B cell (primary cell): ENCODE results near the gene DAB1. TPM values are rescaled to one million over a fixed set of nuclear protein-coding genes. Genes with fewer than 3 reads are reported as not detected.

Experiments used
- ATAC-seq: fragments of 200-7000 bp; cut with Tn5 transposase; one replicate; pipeline ENCODE4 v1.10.0; 2021; ENCODE audit warnings: low read depth, mild to moderate bottlenecking, moderate number of reproducible peaks, moderate library complexity
- CTCF ChIA-PET: fragments of 350-600 bp; sonication (Branson Sonifier 250); formaldehyde crosslinking; loops from one replicate; lab custom pipeline; 2021; ENCODE audit warnings: antibody characterized with exemption, inconsistent platforms; lab: Charles Lee
- POLR2A ChIA-PET: fragments of 350-600 bp; sonication (Branson Sonifier 250); formaldehyde crosslinking; loops from one replicate; lab custom pipeline; 2021; ENCODE audit warnings: antibody characterized with exemption; lab: Charles Lee
- DNase-seq: peaks from one replicate; pipeline ENCODE4 v3.0.0; 2013
- H2AFZ ChIP-seq: 2 replicates; pipeline ENCODE4 v1.6.1; 2012; ENCODE audit warnings: mild to moderate bottlenecking, low read depth, low read length; ENCODE audit not compliant: insufficient read depth, poor library complexity, severe bottlenecking
- H3K27ac ChIP-seq, 2 donors: 1 replicate in 1 of 2; 2 replicates in 1 of 2; pipeline ENCODE4 v1.5.1; 2012 to 2013; ENCODE audit warnings: low read length in 2 of 2, mild to moderate bottlenecking in 2 of 2, moderate library complexity in 1 of 2
- H3K27me3 ChIP-seq, 4 experiments: fragments of 200-600 bp in 1 of 4; sonication (generic) in 1 of 4; replicated peaks in 1 of 4; 1 replicate in 2 of 4; 2 replicates in 2 of 4; pipeline versions ENCODE4 v1.6.1 to v1.7.0; 2013 to 2016; ENCODE audit warnings: low read length in 3 of 4, mild to moderate bottlenecking in 2 of 4, mixed read lengths in 1 of 4, moderate library complexity in 1 of 4; ENCODE audit not compliant: insufficient read depth in 4 of 4, control insufficient read depth in 3 of 4; ENCODE audit errors: control extremely low read depth in 1 of 4
- H3K36me3 ChIP-seq, 2 experiments: replicated peaks in 1 of 2; 1 replicate in 1 of 2; 2 replicates in 1 of 2; pipeline versions ENCODE4 v1.6.1 to v1.7.1; 2013; ENCODE audit warnings: low read length in 1 of 2; ENCODE audit not compliant: insufficient read depth in 2 of 2, control insufficient read depth in 1 of 2; ENCODE audit errors: control extremely low read depth in 1 of 2, extremely low read depth in 1 of 2
- H3K4me1 ChIP-seq, 2 donors: fragments of 200-600 bp in 1 of 2; sonication (generic) in 1 of 2; 1 replicate in 1 of 2; 2 replicates in 1 of 2; pipeline versions ENCODE4 v1.5.1 to v1.6.1; 2013 to 2017; ENCODE audit warnings: low read length in 2 of 2; ENCODE audit not compliant: control insufficient read depth in 2 of 2, insufficient read depth in 2 of 2
- H3K4me2 ChIP-seq: replicated peaks from 2 replicates; pipeline ENCODE3; 2012; ENCODE audit warnings: mild to moderate bottlenecking, low read depth, low read length; ENCODE audit not compliant: poor library complexity, severe bottlenecking
- H3K4me3 ChIP-seq, 5 experiments: fragments of 200-600 bp in 1 of 5; sonication (generic) in 1 of 5; 1 replicate in 3 of 5; 2 replicates in 2 of 5; pipeline versions ENCODE4 v1.5.1 to v1.7.0; 2011 to 2016; ENCODE audit warnings: low read length in 4 of 5, mild to moderate bottlenecking in 4 of 5, low read depth in 2 of 5, control low read depth in 1 of 5, moderate library complexity in 1 of 5; ENCODE audit not compliant: insufficient read depth in 1 of 5; ENCODE audit errors: control extremely low read depth in 1 of 5, extremely low read depth in 1 of 5
- H3K79me2 ChIP-seq: fragments of 200-600 bp; sonication (generic); one replicate; pipeline ENCODE4 v1.6.0; 2016; ENCODE audit warnings: low read length; ENCODE audit not compliant: control insufficient read depth, insufficient read depth
- H3K9ac ChIP-seq: fragments of 200-600 bp; sonication (generic); 2 replicates; pipeline ENCODE4 v1.6.1; 2017; ENCODE audit warnings: mild to moderate bottlenecking, low read length, moderate library complexity
- H3K9me3 ChIP-seq, 3 donors: one replicate each; pipeline versions ENCODE4 v1.6.1 to v1.7.1; 2013; ENCODE audit warnings: low read length in 2 of 3; ENCODE audit not compliant: control insufficient read depth in 2 of 3, insufficient read depth in 1 of 3; ENCODE audit errors: control extremely low read depth in 1 of 3
- H4K20me1 ChIP-seq: 2 replicates; pipeline ENCODE4 v1.6.0; 2012; ENCODE audit warnings: mild to moderate bottlenecking, low read length; ENCODE audit not compliant: insufficient read depth, control insufficient read depth, poor library complexity, severe bottlenecking
- H3K27ac Mint-ChIP-seq: one replicate; pipeline ENCODE4 v1.8.0; 2021; ENCODE audit warnings: mixed read lengths
- H3K27me3 Mint-ChIP-seq: one replicate; pipeline ENCODE4 v1.8.0; 2021; ENCODE audit warnings: mixed read lengths
- H3K4me1 Mint-ChIP-seq: one replicate; pipeline ENCODE4 v1.8.0; 2021; ENCODE audit warnings: mixed read lengths
- H3K4me3 Mint-ChIP-seq: one replicate; pipeline ENCODE4 v1.8.0; 2021; ENCODE audit warnings: mixed read lengths
- H3K9me3 Mint-ChIP-seq: one replicate; pipeline ENCODE4 v1.8.0; 2022; ENCODE audit warnings: mixed read lengths; ENCODE audit not compliant: insufficient read depth
- EZH2 ChIP-seq: IDR thresholded peaks from 2 replicates; pipeline ENCODE4 v1.6.1; 2012; ENCODE audit warnings: borderline replicate concordance, low read depth, mild to moderate bottlenecking, moderate library complexity, low read length; ENCODE audit not compliant: insufficient read depth, poor library complexity, severe bottlenecking
- WGBS: methylation state at CpG from one replicate; pipeline ENCODE4 v1.1.5; 2013; ENCODE audit warnings: missing lambda C conversion rate; ENCODE audit not compliant: insufficient coverage; 5-methylcytosine and 5-hydroxymethylcytosine counted together
- intact Hi-C: fragments of 100-400 bp; cut with micrococcal nuclease; formaldehyde crosslinking; loops from one replicate; pipeline ENCODE4 v1.10.0; 2022
- polyA plus RNA-seq: library from polyadenylated mRNA; depleted of rRNA; stranded (reverse); fragments of >200 nt; gene quantifications from 2 replicates; pipeline ENCODE4 v1.2.3, GENCODE V29; 2012
- total RNA-seq, 2 donors: library from RNA; stranded (reverse); fragments of 120-200 nt in 1 of 2; gene quantifications; 1 replicate in 1 of 2; 2 replicates in 1 of 2; pipeline versions ENCODE4 v1.2.3 to v1.2.4, GENCODE V29; 2013 to 2022
- TF ChIP-seq, protein P1 (sequence below): fragments of 200-600 bp; IDR thresholded peaks from one replicate; pipeline ENCODE4 v1.8.0; 2022; ENCODE audit warnings: antibody characterized with exemption, mild to moderate bottlenecking

DAB1 gene
- total and polyA plus RNA-seq, 2 donors (not counting 1 experiment from before 2014, with no cell fraction given), result not detected

DNA sequence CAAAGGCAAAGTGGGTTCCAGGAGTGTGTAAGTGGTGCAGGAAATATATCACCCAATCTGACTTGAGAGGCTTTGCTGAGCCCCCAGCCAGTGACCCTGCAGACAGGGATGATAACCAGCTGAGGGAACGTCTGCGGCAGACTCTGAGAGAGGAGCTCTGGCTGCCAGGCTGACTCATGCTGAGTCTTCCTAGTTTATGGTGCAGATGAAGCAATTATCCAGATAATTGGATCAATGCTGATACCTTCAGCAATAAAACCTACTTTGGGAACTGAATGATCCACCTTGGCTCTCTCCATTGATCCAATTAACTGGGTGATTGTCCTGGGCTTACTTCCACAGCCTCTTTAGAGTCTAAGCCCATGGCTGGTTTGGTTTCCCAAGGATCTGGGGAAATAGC lies 465.3 kb downstream of the DAB1 start:
- Histone ChIP-seq H2AFZ (no peak overlapping the region), H4K20me1 (no peaks in the 10 kb centered on the region), H3K9me3 (no peaks in the 10 kb centered on the region), H3K9ac (no peak overlapping the region), H3K4me3 (no peak overlapping the region), H3K79me2 (no peaks in the 10 kb centered on the region), H3K4me2 (no peak overlapping the region), H3K27ac (no peak overlapping the region), H3K27me3 (no peaks in the 10 kb centered on the region), H3K4me1 (no peaks in the 10 kb centered on the region), H3K36me3 (no peaks in the 10 kb centered on the region)
- ChIA-PET CTCF (no interaction called here), POLR2A (no interaction called here)
- WGBS, result no CpG with 5 or more reads among the region's 2 CpGs
- ATAC-seq, result no peak
- Mint-ChIP-seq H3K4me1 (no peaks in the 10 kb centered on the region), H3K9me3 (no peaks in the 10 kb centered on the region), H3K27ac (no peak overlapping the region), H3K4me3 (no peak overlapping the region), H3K27me3 (peaks cover 16% of the 10 kb centered on the region)
- intact Hi-C loops, result no loop called here
- no peak for DNase-seq
- TF ChIP-seq EZH2, result no peak
- TF ChIP-seq, protein P1, sequence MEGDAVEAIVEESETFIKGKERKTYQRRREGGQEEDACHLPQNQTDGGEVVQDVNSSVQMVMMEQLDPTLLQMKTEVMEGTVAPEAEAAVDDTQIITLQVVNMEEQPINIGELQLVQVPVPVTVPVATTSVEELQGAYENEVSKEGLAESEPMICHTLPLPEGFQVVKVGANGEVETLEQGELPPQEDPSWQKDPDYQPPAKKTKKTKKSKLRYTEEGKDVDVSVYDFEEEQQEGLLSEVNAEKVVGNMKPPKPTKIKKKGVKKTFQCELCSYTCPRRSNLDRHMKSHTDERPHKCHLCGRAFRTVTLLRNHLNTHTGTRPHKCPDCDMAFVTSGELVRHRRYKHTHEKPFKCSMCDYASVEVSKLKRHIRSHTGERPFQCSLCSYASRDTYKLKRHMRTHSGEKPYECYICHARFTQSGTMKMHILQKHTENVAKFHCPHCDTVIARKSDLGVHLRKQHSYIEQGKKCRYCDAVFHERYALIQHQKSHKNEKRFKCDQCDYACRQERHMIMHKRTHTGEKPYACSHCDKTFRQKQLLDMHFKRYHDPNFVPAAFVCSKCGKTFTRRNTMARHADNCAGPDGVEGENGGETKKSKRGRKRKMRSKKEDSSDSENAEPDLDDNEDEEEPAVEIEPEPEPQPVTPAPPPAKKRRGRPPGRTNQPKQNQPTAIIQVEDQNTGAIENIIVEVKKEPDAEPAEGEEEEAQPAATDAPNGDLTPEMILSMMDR, result no peak

DNA sequence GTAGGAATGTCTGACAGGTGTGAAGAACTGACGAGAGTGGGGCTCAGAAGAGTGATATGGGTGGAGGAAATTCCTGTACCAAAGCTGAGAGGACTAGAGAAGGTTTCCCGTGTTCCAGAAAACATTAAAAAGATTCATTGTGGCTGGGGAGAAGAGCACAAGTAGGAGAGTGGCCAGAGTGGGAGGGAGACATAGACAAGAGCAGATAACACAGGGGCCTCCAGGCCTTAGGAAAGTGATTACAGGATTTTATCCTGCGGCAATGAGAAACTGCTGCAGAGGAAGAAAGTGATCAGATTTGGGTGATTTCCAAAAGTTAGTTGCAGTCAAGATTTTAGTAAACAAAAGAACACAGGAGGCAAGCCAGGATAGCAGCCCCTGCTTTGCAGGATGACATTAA lies 465.9 kb downstream of the DAB1 start:
- Histone ChIP-seq H3K9ac (no peak overlapping the region), H3K36me3 (no peaks in the 10 kb centered on the region), H3K27ac (no peak overlapping the region), H3K4me2 (no peak overlapping the region), H3K27me3 (no peaks in the 10 kb centered on the region), H3K4me1 (no peaks in the 10 kb centered on the region), H4K20me1 (no peaks in the 10 kb centered on the region), H2AFZ (no peak overlapping the region), H3K79me2 (no peaks in the 10 kb centered on the region), H3K4me3 (no peak overlapping the region), H3K9me3 (no peaks in the 10 kb centered on the region)
- Mint-ChIP-seq H3K27ac (no peak overlapping the region), H3K9me3 (no peaks in the 10 kb centered on the region), H3K4me3 (no peak overlapping the region), H3K4me1 (no peaks in the 10 kb centered on the region), H3K27me3 (peaks cover 16% of the 10 kb centered on the region)
- ChIA-PET POLR2A (no interaction called here), CTCF (no interaction called here)
- ATAC-seq, result no peak
- TF ChIP-seq EZH2, result no peak
- TF ChIP-seq, protein P1, result no peak
- DNase-seq, result no peak
- intact Hi-C loops, result no loop called here
- 81% methylated on average over 2 of the region's 3 CpGs for WGBS
